Neuronal stem cell (in vitro differentiated cells): ENCODE measurements around the gene TNFRSF21.

Experiments used
- DNase-seq: peaks from one replicate; pipeline ENCODE4 v3.0.0-alpha.2; 2013; ENCODE audit warnings: low spot score
- H2AFZ ChIP-seq: one replicate; pipeline ENCODE4 v1.6.1; 2013; ENCODE audit warnings: mild to moderate bottlenecking, low read length, inconsistent platforms
- H2AK5ac ChIP-seq: 2 replicates; pipeline ENCODE4 v1.6.1; 2013; ENCODE audit warnings: low read depth, mild to moderate bottlenecking, inconsistent platforms, low read length, moderate library complexity, mixed read lengths
- H2BK120ac ChIP-seq: 2 replicates; pipeline ENCODE4 v1.6.1; 2013; ENCODE audit warnings: low read depth, mild to moderate bottlenecking, inconsistent platforms, low read length, moderate library complexity, mixed read lengths
- H2BK12ac ChIP-seq: one replicate; pipeline ENCODE4 v1.6.1; 2013; ENCODE audit warnings: low read length, inconsistent platforms
- H2BK15ac ChIP-seq: 2 replicates; pipeline ENCODE4 v1.6.1; 2013; ENCODE audit warnings: mild to moderate bottlenecking, low read length, inconsistent platforms, mixed read lengths
- H2BK5ac ChIP-seq: one replicate; pipeline ENCODE4 v1.6.1; 2013; ENCODE audit warnings: inconsistent platforms, mild to moderate bottlenecking, low read length, moderate library complexity
- H3K14ac ChIP-seq: one replicate; pipeline ENCODE4 v1.6.1; 2013; ENCODE audit warnings: low read length, inconsistent platforms
- H3K18ac ChIP-seq: 2 replicates; pipeline ENCODE4 v1.6.1; 2013; ENCODE audit warnings: low read length, inconsistent platforms
- H3K23ac ChIP-seq: 2 replicates; pipeline ENCODE4 v1.6.1; 2013; ENCODE audit warnings: low read depth, mild to moderate bottlenecking, mixed read lengths, low read length, inconsistent platforms; ENCODE audit not compliant: poor library complexity
- H3K27ac ChIP-seq: replicated peaks from 3 replicates; pipeline ENCODE4 v1.5.1; 2013; ENCODE audit warnings: low read length, inconsistent platforms
- H3K27me3 ChIP-seq, 3 experiments: 2 replicates each; pipeline ENCODE4 v1.6.1; 2013; ENCODE audit warnings: low read length in 3 of 3, mild to moderate bottlenecking in 2 of 3, inconsistent platforms in 1 of 3, low read depth in 1 of 3, mixed read lengths in 1 of 3, moderate library complexity in 1 of 3; ENCODE audit not compliant: control insufficient read depth in 3 of 3, insufficient read depth in 3 of 3
- H3K36me3 ChIP-seq, 2 donors: replicated peaks in 1 of 2; 2 replicates each; pipeline ENCODE4 v1.6.1; 2013; ENCODE audit warnings: low read length in 2 of 2; ENCODE audit not compliant: control insufficient read depth in 2 of 2, insufficient read depth in 2 of 2
- H3K4ac ChIP-seq: 2 replicates; pipeline ENCODE4 v1.6.1; 2013; ENCODE audit warnings: inconsistent platforms, mild to moderate bottlenecking, low read length, moderate library complexity
- H3K4me1 ChIP-seq, 2 donors: 1 replicate in 1 of 2; 2 replicates in 1 of 2; pipeline ENCODE4 v1.6.1; 2013; ENCODE audit warnings: low read length in 2 of 2, low read depth in 1 of 2; ENCODE audit not compliant: control insufficient read depth in 2 of 2, insufficient read depth in 1 of 2
- H3K4me2 ChIP-seq: one replicate; pipeline ENCODE4 v1.6.1; 2013; ENCODE audit warnings: mild to moderate bottlenecking, low read length, inconsistent platforms; ENCODE audit not compliant: insufficient read depth, poor library complexity, severe bottlenecking
- H3K4me3 ChIP-seq, 2 donors: 2 replicates each; pipeline ENCODE4 v1.5.1; 2013; ENCODE audit warnings: low read length in 2 of 2, mild to moderate bottlenecking in 2 of 2, inconsistent platforms in 1 of 2, moderate library complexity in 1 of 2
- H3K79me1 ChIP-seq: one replicate; pipeline ENCODE4 v1.6.1; 2013; ENCODE audit warnings: low read depth, mild to moderate bottlenecking, inconsistent platforms, low read length, moderate library complexity
- H3K9ac ChIP-seq: one replicate; pipeline ENCODE4 v1.6.1; 2013; ENCODE audit warnings: mild to moderate bottlenecking, low read depth, low read length, inconsistent platforms; ENCODE audit not compliant: poor library complexity
- H3K9me3 ChIP-seq, 2 donors: replicated peaks in 1 of 2; 2 replicates each; pipeline versions ENCODE3 to v1.6.1; 2013; ENCODE audit warnings: low read length in 2 of 2, mild to moderate bottlenecking in 2 of 2, inconsistent platforms in 1 of 2, low read depth in 1 of 2, mixed read lengths in 1 of 2, moderate library complexity in 1 of 2; ENCODE audit not compliant: control insufficient read depth in 2 of 2, insufficient read depth in 1 of 2
- H4K8ac ChIP-seq: one replicate; pipeline ENCODE4 v1.6.1; 2013; ENCODE audit warnings: low read depth, mild to moderate bottlenecking, inconsistent platforms, low read length, moderate library complexity
- H4K91ac ChIP-seq: one replicate; pipeline ENCODE4 v1.6.1; 2013; ENCODE audit warnings: low read length, low read depth, mild to moderate bottlenecking, inconsistent platforms; ENCODE audit not compliant: poor library complexity
- WGBS, 2 donors: extraction: QIAGEN DNeasy Blood & Tissue Kit; methylation state at CpG; one replicate each; pipeline ENCODE4 v1.1.7; 2013; ENCODE audit warnings: missing lambda C conversion rate in 2 of 2, mixed read lengths in 1 of 2; ENCODE audit not compliant: insufficient read length in 2 of 2, insufficient replicate concordance in 1 of 2; ENCODE audit errors: extremely low coverage in 2 of 2; 5-methylcytosine and 5-hydroxymethylcytosine counted together

The TNFRSF21 gene

GRCh38 chr6:47202644-47203205 lies 107.0 kb downstream of the TNFRSF21 start:
- H3K79me1 ChIP-seq = no peaks in the 10 kb centered on the region
- H3K4ac ChIP-seq = no peak overlapping the region
- no peak overlapping the region for H3K4me3 ChIP-seq
- WGBS, 2 donors = no CpG with 5 or more reads among the region's 2 CpGs
- no peak overlapping the region for H3K18ac ChIP-seq
- H3K23ac ChIP-seq = no peak overlapping the region
- no peak overlapping the region for H2AFZ ChIP-seq
- no peak for DNase-seq
- no peak overlapping the region for H2BK5ac ChIP-seq
- no peak overlapping the region for H2BK15ac ChIP-seq
- no peak overlapping the region for H2AK5ac ChIP-seq
- peaks cover 0 to 31% (median 0%) of the 10 kb centered on the region in 3 experiments for H3K27me3 ChIP-seq
- no peak overlapping the region for H3K4me2 ChIP-seq
- H3K36me3 ChIP-seq = no peaks in the 10 kb centered on the region
- H2BK120ac ChIP-seq = no peak overlapping the region
- H3K4me1 ChIP-seq = no peaks in the 10 kb centered on the region
- H4K8ac ChIP-seq = no peak overlapping the region
- H2BK12ac ChIP-seq = no peak overlapping the region
- H3K14ac ChIP-seq = no peak overlapping the region
- H4K91ac ChIP-seq = no peak overlapping the region
- H3K9ac ChIP-seq = no peak overlapping the region
- H3K27ac ChIP-seq = no peak overlapping the region
- no peaks in the 10 kb centered on the region for H3K9me3 ChIP-seq

- H3K27ac ChIP-seq = no peak overlapping the region
- DNase-seq = no peak
- no peak overlapping the region for H2BK5ac ChIP-seq
- no peak overlapping the region for H3K18ac ChIP-seq
- H3K4me1 ChIP-seq = no peaks in the 10 kb centered on the region
- H2BK120ac ChIP-seq = no peak overlapping the region
- H3K14ac ChIP-seq = no peak overlapping the region
- no peak overlapping the region for H3K23ac ChIP-seq
- no CpG with 5 or more reads among the region's 3 CpGs for WGBS, 2 donors
- H3K9me3 ChIP-seq = no peaks in the 10 kb centered on the region
- no peak overlapping the region for H2AK5ac ChIP-seq
- H3K4me3 ChIP-seq = no peak overlapping the region
- H2AFZ ChIP-seq = no peak overlapping the region
- no peaks in the 10 kb centered on the region for H3K36me3 ChIP-seq
- peaks cover 0 to 27% (median 0%) of the 10 kb centered on the region in 3 experiments for H3K27me3 ChIP-seq
- H2BK15ac ChIP-seq = no peak overlapping the region
- no peak overlapping the region for H2BK12ac ChIP-seq
- H3K4ac ChIP-seq = no peak overlapping the region
- H4K91ac ChIP-seq = no peak overlapping the region
- no peaks in the 10 kb centered on the region for H3K79me1 ChIP-seq
- no peak overlapping the region for H4K8ac ChIP-seq
- no peak overlapping the region for H3K4me2 ChIP-seq
- no peak overlapping the region for H3K9ac ChIP-seq
Measured at GRCh38 chr6:47200536-47201334, 109.0 kb downstream of the TNFRSF21 start.

GRCh38 chr6:47197682-47198640 lies 111.7 kb downstream of the TNFRSF21 start:
- no peak overlapping the region for H3K18ac ChIP-seq
- H2AK5ac ChIP-seq = no peak overlapping the region
- H3K23ac ChIP-seq = no peak overlapping the region
- no peaks in the 10 kb centered on the region for H3K9me3 ChIP-seq
- no peak overlapping the region for H3K27ac ChIP-seq
- H3K4me3 ChIP-seq = no peak overlapping the region
- no peak overlapping the region for H4K8ac ChIP-seq
- no peaks in the 10 kb centered on the region for H3K79me1 ChIP-seq
- no peak overlapping the region for H4K91ac ChIP-seq
- no peak overlapping the region for H2BK5ac ChIP-seq
- peaks cover 0 to 14% (median 0%) of the 10 kb centered on the region in 3 experiments for H3K27me3 ChIP-seq
- H2BK120ac ChIP-seq = no peak overlapping the region
- H3K14ac ChIP-seq = no peak overlapping the region
- no peak overlapping the region for H3K4me2 ChIP-seq
- H2AFZ ChIP-seq = no peak overlapping the region
- no peak for DNase-seq
- WGBS, 2 donors = no CpG with 5 or more reads among the region's 6 CpGs
- no peak overlapping the region for H3K4ac ChIP-seq
- no peak overlapping the region for H2BK15ac ChIP-seq
- no peak overlapping the region for H3K9ac ChIP-seq
- H2BK12ac ChIP-seq = no peak overlapping the region
- no peaks in the 10 kb centered on the region for H3K4me1 ChIP-seq
- no peaks in the 10 kb centered on the region for H3K36me3 ChIP-seq

GRCh38 chr6:47196113-47196512 lies 113.6 kb downstream of the TNFRSF21 start:
- Histone ChIP-seq H2BK120ac (no peak overlapping the region), H3K27ac (no peak overlapping the region), H3K4ac (no peak overlapping the region), H3K4me2 (no peak overlapping the region), H2AFZ (no peak overlapping the region), H3K27me3 (peaks cover 0 to 6% (median 0%) of the 10 kb centered on the region in 3 experiments), H3K9ac (no peak overlapping the region), H3K23ac (no peak overlapping the region), H2AK5ac (no peak overlapping the region), H2BK15ac (no peak overlapping the region), H3K4me1 (no peaks in the 10 kb centered on the region), H4K8ac (no peak overlapping the region), H3K36me3 (no peaks in the 10 kb centered on the region), H2BK5ac (no peak overlapping the region), H2BK12ac (no peak overlapping the region), H3K18ac (no peak overlapping the region), H4K91ac (no peak overlapping the region), H3K14ac (no peak overlapping the region), H3K4me3 (no peak overlapping the region), H3K9me3 (no peaks in the 10 kb centered on the region), H3K79me1 (no peaks in the 10 kb centered on the region)
- DNase-seq = no peak
- WGBS, 2 donors = no CpG with 5 or more reads among the region's 5 CpGs
